SIG-M5 treated with dmso at 0.1 percent for 504 hours (cell line): ENCODE results near the gene FGFRL1.
A peak's percentile ranks its signal among the peaks of the same experiment; 100 is the strongest.

Experiments
- DNase-seq: peaks from one replicate; lab custom pipeline; 2025; ENCODE audit not compliant: unreplicated experiment; lab: John Stamatoyannopoulos, UW

FGFRL1 gene

GRCh38 chr4:1062419-1062818, 51.0 kb downstream of the FGFRL1 start:
- DNase-seq = no peak

DNA sequence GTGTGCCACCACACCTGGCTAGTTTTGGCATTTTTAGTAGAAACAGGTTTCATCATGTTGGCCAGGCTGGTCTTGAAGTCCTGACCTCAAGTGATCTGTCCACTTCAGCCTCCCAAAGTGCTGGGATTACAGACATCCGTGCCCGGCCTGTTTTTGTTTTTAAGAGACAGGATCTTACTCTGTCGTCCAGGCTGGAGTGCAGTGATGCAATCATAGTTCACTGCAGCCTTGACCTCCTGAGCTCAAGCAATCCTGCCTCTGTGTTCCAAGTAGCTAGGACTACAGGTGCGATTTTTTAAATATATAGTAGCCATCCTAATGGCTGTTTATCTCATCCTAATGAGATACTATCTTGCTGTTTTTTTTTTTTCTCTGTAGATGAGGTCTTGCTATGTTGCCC, 54.3 kb downstream of the FGFRL1 start:
- DNase-seq = no peak

- no peak for DNase-seq
These were observed 58.0 kb downstream of the FGFRL1 start for GRCh38 chr4:1069394-1069793.

DNA sequence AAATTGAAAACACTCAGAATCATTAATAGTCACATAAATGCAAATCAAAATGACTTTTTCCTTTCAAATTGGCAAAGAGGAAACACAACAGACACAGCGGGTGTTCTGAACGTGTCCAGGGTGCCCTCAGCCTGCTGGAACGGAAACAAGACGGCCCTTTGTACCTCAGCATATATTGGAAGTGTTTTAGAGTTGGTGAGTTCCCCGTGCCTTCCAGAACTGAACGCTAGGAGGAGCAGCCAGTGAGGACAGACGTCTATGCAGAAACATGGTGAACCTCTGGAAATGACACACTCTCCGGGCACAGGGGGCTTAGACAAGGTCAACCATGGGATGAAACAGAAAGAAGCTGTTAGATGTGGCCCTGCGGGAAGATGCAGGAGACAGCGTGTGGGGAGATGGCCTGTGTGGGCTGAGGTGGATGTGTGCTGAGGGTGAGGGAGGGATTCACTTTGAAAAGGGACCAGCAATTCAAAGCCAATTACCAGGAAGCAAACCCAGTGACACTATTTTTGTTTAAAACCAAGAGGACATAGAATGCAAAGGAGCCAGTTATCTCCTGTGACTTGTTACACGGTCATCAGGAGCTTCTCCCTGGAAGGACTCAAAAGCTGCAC, 61.5 kb downstream of the FGFRL1 start:
- DNase-seq = peak; percentile 77

DNA sequence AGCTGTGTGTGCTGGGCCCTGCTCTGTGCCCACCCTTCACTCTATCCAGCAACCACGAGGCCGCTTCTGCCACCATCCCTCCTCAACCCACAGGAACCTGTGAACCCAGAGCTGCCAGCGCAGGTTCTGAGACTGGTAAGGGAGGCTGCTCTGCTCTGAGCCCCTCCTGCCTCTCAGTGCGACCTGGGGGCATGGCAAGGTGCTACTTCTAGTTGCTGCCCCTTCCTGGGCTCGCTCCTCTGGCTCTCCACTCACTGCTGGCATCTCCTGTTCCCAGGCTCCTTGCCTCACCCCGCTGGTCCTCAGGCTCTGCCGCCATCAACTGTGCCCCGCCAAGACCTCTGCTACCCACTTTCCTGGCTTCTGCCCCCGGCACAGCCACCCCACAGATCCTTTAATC, 62.7 kb downstream of the FGFRL1 start:
- DNase-seq = no peak

DNA sequence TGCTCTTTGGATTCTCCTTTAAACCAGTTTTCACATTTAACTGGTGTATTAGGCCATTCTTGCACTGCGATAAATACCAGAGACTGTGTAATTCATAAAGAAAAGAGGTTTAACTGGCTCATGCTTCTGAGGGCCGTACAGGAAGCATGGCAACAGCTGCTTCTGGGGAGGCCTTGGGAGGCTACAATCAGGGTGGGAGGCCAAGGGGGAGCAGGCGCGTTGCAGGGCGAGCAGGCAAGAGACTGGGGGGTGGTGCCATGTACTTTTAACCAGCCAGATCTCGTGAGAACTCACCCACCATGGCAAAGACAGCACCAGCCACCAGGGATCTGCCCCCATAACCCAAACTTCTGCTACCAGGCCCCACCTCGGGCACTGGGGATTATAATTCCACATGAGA, 63.8 kb downstream of the FGFRL1 start:
- DNase-seq = no peak

DNA sequence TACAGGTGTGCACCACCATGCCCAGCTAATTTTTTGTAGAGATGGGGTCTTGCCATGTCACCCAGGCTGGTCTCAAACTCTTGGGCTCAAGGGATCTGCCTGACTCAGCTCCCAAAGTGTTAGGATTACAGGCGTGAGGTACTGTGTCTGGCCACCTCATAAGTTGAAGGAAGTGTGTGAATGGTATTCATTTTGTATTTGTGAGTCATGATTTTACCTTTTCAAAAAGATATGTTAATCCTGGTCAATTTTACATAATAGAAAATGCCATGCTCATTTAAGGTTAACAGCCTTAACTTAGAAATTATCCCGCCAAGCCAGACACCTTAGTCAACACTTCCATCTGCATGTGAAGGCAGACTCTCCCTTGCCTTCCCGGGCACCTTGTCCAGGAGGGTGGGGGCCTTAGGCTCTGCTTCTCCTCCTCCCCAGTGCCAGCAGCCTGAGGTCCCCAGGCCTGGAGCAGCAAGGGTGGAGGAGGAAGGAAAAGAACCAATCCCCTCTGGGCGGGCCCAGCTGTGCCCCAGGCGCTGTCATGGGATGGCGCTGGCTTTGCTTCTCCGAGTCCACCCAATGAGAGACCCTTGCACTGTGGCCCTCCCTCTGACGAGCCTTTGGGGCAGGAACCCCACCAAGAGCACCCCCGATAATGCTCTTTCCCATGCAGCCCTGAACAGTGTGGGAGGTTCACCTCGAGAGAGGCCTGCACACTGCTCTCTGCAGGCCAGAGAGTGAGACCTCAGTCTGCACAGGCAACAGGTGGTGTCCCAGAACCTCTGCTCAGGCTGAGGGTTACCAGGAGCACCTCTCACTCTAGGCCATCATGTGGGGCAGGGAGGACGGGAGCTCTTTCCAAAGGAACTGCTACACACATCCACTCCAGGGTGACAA, 64.6 kb downstream of the FGFRL1 start:
- no peak for DNase-seq
